Astrocyte (in vitro differentiated cells and primary cell): ENCODE measurements around the gene CTNNA3.

Experiments
- EZH2 ChIP-seq: IDR thresholded peaks from 2 replicates; pipeline ENCODE4 v1.6.1; 2012; ENCODE audit warnings: mild to moderate bottlenecking, low read length, inconsistent platforms; ENCODE audit not compliant: insufficient read depth
- TF ChIP-seq, protein P1 (sequence below): IDR thresholded peaks from 2 replicates; pipeline ENCODE4 v1.5.1; 2011; ENCODE audit warnings: low read depth, mild to moderate bottlenecking, inconsistent platforms, low read length, moderate library complexity; ENCODE audit not compliant: insufficient read depth

DNA sequence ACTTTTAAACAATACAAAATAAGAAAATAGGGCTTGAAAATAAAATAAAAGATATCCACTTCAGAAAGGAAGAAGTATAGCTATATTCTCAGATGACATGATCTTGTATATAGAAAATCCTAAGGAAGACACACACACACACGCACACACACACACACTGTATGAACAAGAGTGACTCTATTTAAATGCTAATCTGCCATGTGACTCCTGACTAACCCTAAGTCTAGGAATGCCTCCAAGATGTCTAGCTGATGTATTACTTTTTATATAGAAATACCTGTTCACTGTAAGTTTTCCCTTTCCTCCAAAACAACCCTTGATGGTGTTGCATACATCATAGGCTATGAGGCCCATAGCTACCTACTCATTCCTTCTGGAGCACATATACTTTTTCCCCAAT is 943.3 kb downstream of the CTNNA3 start:
- TF ChIP-seq EZH2 = no peak
- TF ChIP-seq, protein P1, sequence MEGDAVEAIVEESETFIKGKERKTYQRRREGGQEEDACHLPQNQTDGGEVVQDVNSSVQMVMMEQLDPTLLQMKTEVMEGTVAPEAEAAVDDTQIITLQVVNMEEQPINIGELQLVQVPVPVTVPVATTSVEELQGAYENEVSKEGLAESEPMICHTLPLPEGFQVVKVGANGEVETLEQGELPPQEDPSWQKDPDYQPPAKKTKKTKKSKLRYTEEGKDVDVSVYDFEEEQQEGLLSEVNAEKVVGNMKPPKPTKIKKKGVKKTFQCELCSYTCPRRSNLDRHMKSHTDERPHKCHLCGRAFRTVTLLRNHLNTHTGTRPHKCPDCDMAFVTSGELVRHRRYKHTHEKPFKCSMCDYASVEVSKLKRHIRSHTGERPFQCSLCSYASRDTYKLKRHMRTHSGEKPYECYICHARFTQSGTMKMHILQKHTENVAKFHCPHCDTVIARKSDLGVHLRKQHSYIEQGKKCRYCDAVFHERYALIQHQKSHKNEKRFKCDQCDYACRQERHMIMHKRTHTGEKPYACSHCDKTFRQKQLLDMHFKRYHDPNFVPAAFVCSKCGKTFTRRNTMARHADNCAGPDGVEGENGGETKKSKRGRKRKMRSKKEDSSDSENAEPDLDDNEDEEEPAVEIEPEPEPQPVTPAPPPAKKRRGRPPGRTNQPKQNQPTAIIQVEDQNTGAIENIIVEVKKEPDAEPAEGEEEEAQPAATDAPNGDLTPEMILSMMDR = no peak
